Measurements from ENCODE around the gene KLF3. TPM values are rescaled to one million over a fixed set of nuclear protein-coding genes. Genes with fewer than 3 reads are reported as not detected.

Gene KLF3
- total and polyA plus RNA-seq, 2 experiments from 2014 or later: 15.0 to 16.5 TPM

GRCh38 chr4:38691251-38692008 lies 27.4 kb downstream of the KLF3 start (continued):
- TF ChIP-seq, protein P1, sequence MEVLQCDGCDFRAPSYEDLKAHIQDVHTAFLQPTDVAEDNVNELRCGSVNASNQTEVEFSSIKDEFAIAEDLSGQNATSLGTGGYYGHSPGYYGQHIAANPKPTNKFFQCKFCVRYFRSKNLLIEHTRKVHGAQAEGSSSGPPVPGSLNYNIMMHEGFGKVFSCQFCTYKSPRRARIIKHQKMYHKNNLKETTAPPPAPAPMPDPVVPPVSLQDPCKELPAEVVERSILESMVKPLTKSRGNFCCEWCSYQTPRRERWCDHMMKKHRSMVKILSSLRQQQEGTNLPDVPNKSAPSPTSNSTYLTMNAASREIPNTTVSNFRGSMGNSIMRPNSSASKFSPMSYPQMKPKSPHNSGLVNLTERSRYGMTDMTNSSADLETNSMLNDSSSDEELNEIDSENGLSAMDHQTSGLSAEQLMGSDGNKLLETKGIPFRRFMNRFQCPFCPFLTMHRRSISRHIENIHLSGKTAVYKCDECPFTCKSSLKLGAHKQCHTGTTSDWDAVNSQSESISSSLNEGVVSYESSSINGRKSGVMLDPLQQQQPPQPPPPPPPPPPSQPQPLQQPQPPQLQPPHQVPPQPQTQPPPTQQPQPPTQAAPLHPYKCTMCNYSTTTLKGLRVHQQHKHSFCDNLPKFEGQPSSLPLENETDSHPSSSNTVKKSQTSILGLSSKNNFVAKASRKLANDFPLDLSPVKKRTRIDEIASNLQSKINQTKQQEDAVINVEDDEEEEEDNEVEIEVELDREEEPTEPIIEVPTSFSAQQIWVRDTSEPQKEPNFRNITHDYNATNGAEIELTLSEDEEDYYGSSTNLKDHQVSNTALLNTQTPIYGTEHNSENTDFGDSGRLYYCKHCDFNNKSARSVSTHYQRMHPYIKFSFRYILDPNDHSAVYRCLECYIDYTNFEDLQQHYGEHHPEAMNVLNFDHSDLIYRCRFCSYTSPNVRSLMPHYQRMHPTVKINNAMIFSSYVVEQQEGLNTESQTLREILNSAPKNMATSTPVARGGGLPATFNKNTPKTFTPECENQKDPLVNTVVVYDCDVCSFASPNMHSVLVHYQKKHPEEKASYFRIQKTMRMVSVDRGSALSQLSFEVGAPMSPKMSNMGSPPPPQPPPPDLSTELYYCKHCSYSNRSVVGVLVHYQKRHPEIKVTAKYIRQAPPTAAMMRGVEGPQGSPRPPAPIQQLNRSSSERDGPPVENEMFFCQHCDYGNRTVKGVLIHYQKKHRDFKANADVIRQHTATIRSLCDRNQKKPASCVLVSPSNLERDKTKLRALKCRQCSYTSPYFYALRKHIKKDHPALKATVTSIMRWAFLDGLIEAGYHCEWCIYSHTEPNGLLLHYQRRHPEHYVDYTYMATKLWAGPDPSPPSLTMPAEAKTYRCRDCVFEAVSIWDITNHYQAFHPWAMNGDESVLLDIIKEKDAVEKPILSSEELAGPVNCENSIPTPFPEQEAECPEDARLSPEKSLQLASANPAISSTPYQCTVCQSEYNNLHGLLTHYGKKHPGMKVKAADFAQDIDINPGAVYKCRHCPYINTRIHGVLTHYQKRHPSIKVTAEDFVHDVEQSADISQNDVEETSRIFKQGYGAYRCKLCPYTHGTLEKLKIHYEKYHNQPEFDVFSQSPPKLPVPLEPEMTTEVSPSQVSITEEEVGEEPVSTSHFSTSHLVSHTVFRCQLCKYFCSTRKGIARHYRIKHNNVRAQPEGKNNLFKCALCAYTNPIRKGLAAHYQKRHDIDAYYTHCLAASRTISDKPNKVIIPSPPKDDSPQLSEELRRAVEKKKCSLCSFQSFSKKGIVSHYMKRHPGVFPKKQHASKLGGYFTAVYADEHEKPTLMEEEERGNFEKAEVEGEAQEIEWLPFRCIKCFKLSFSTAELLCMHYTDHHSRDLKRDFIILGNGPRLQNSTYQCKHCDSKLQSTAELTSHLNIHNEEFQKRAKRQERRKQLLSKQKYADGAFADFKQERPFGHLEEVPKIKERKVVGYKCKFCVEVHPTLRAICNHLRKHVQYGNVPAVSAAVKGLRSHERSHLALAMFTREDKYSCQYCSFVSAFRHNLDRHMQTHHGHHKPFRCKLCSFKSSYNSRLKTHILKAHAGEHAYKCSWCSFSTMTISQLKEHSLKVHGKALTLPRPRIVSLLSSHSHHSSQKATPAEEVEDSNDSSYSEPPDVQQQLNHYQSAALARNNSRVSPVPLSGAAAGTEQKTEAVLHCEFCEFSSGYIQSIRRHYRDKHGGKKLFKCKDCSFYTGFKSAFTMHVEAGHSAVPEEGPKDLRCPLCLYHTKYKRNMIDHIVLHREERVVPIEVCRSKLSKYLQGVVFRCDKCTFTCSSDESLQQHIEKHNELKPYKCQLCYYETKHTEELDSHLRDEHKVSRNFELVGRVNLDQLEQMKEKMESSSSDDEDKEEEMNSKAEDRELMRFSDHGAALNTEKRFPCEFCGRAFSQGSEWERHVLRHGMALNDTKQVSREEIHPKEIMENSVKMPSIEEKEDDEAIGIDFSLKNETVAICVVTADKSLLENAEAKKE (CRISPR knock-in tag; IDR thresholded peaks at IDR 0.05): no peak

GRCh38 chr4:38692421-38692820 lies 28.4 kb downstream of the KLF3 start:
- ATAC-seq (no peak), DNase-seq (ENCODE audit: low spot score) (no peak)
- H3K36me3 Mint-ChIP-seq (ENCODE audit: low read depth): peaks cover 76% of the 10 kb centered on the region
- H3K4me3 Mint-ChIP-seq: no peak overlapping the region
- no peak overlapping the region for H3K27ac Mint-ChIP-seq
- Histone ChIP-seq H4K20me1 (replicated peaks; ENCODE audit: insufficient read depth) (0 out of 2 replicates have a peak, but pooled peaks cover 1% of the 10 kb centered on the region), H3K27me3 (ENCODE audit: insufficient read depth) (no peaks in the 10 kb centered on the region), H3F3A (replicated peaks; ENCODE audit: low read depth) (no peaks in the 10 kb centered on the region), H3K79me2 (replicated peaks; ENCODE audit: insufficient read depth) (no peaks in the 10 kb centered on the region), H3K4me3 (no peak overlapping the region), H2AFZ (no peak overlapping the region), H3K9me2 (ENCODE audit: insufficient read depth) (no peaks in the 10 kb centered on the region), H3K4me1 (ENCODE audit: insufficient read depth) (peaks cover 10% of the 10 kb centered on the region), H3K4me2 (no peak overlapping the region), H3K36me3 (ENCODE audit: insufficient read depth) (peaks cover 46% of the 10 kb centered on the region), H3K27ac (ENCODE audit: low read depth) (no peak overlapping the region)
- H3K27me3 Mint-ChIP-seq (ENCODE audit: insufficient read depth, low read depth, poor library complexity): no peaks in the 10 kb centered on the region
- H3K9me3 Mint-ChIP-seq: no peaks in the 10 kb centered on the region
- H3K4me1 Mint-ChIP-seq: peaks cover 12% of the 10 kb centered on the region
- TF ChIP-seq EZH2phosphoT487 (IDR thresholded peaks at IDR 0.05; ENCODE audit: unreplicated experiment) (no peak), EZH2 (IDR thresholded peaks at IDR 0.05; ENCODE audit: low read depth, unreplicated experiment) (no peak)
